HepG2 (cell line): Measurements from ENCODE around the gene CADM2. TPM values are rescaled to one million over a fixed set of nuclear protein-coding genes. Genes with fewer than 3 reads are reported as not detected.

ENCODE experiments used
- CC2D1A ChIP-seq: sonication (generic); formaldehyde crosslinking; IDR thresholded peaks from 2 replicates; pipeline ENCODE4 v1.8.1; 2023; ENCODE audit warnings: mild to moderate bottlenecking, missing genetic modification reagents
- GATAD2A ChIP-seq: IDR thresholded peaks from 2 replicates; pipeline ENCODE4 v1.6.1; 2016
- GLMP ChIP-seq: sonication (generic); formaldehyde crosslinking; IDR thresholded peaks from 2 replicates; pipeline ENCODE4 v1.9.0; 2021; ENCODE audit warnings: missing genetic modification reagents, mild to moderate bottlenecking, borderline replicate concordance
- GPN1 ChIP-seq: sonication (generic); formaldehyde crosslinking; IDR thresholded peaks from 2 replicates; pipeline ENCODE4 v1.5.1; 2020; ENCODE audit warnings: missing genetic modification reagents, borderline replicate concordance
- HMG20A ChIP-seq: IDR thresholded peaks from 2 replicates; pipeline ENCODE4 v1.6.1; 2016; ENCODE audit warnings: borderline replicate concordance
- JDP2 ChIP-seq: sonication (generic); formaldehyde crosslinking; IDR thresholded peaks from 2 replicates; pipeline ENCODE4 v1.8.1; 2022; ENCODE audit warnings: missing genetic modification reagents, borderline replicate concordance
- MBD4 ChIP-seq: IDR thresholded peaks from 2 replicates; pipeline ENCODE4 v1.6.1; 2012; ENCODE audit warnings: low read length, inconsistent platforms, borderline replicate concordance
- MNT ChIP-seq: fragments of 450-650 bp; IDR thresholded peaks from 2 replicates; pipeline ENCODE4 v1.6.1; 2016
- NR0B2 ChIP-seq: sonication (generic); formaldehyde crosslinking; IDR thresholded peaks from 2 replicates; pipeline ENCODE4 v1.4.0; 2020; ENCODE audit warnings: mild to moderate bottlenecking, missing genetic modification reagents
- ONECUT2 ChIP-seq: sonication (generic); formaldehyde crosslinking; IDR thresholded peaks from 2 replicates; pipeline ENCODE4 v1.4.0; 2020; ENCODE audit warnings: missing genetic modification reagents
- PHF20 ChIP-seq: sonication (generic); formaldehyde crosslinking; IDR thresholded peaks from 2 replicates; pipeline ENCODE4 v1.5.0; 2020; ENCODE audit warnings: mild to moderate bottlenecking, missing genetic modification reagents
- PRDM10 ChIP-seq: sonication (generic); formaldehyde crosslinking; IDR thresholded peaks from 2 replicates; pipeline ENCODE4 v1.4.0; 2020; ENCODE audit warnings: low read depth, missing genetic modification reagents
- REL ChIP-seq: sonication (generic); formaldehyde crosslinking; conservative IDR thresholded peaks from 2 replicates; pipeline ENCODE4 v1.8.0; 2022; ENCODE audit warnings: mild to moderate bottlenecking, missing genetic modification reagents, moderate library complexity
- SRSF1 ChIP-seq: fragments of 200-400 bp; formaldehyde crosslinking; optimal IDR thresholded peaks from 2 replicates; pipeline ENCODE3; 2017; ENCODE audit warnings: mild to moderate bottlenecking, low read depth, low read length, moderate library complexity
- TCF7L2 ChIP-seq: IDR thresholded peaks from 2 replicates; pipeline ENCODE4 v1.6.1; 2011; ENCODE audit warnings: mild to moderate bottlenecking, low read depth, low read length, moderate library complexity
- TOE1 ChIP-seq: sonication (generic); formaldehyde crosslinking; IDR thresholded peaks from 2 replicates; pipeline ENCODE4 v1.4.0; 2020; ENCODE audit warnings: mild to moderate bottlenecking, missing genetic modification reagents
- ZNF670 ChIP-seq: sonication (generic); formaldehyde crosslinking; IDR thresholded peaks from 2 replicates; pipeline ENCODE4 v1.8.0; 2022; ENCODE audit warnings: mild to moderate bottlenecking, missing genetic modification reagents, borderline replicate concordance
- ZNF703 ChIP-seq: sonication (generic); formaldehyde crosslinking; IDR thresholded peaks from 2 replicates; pipeline ENCODE4 v1.5.1; 2020; ENCODE audit warnings: missing genetic modification reagents, mild to moderate bottlenecking, moderate library complexity, borderline replicate concordance
- ZNF761 ChIP-seq: sonication (generic); formaldehyde crosslinking; conservative IDR thresholded peaks from 2 replicates; pipeline ENCODE4 v1.4.0; 2020; ENCODE audit warnings: mild to moderate bottlenecking, missing genetic modification reagents
- polyA plus RNA-seq, 8 experiments: library from polyadenylated mRNA; depleted of rRNA in 3 of 8; stranded (reverse) in 7 of 8; unstranded in 1 of 8; fragments of >200 nt; fragmentation: Illumina TruSeq in 4 of 8; extraction: Trizol in 4 of 8; gene quantifications; 2 replicates each; pipeline versions ENCODE4 v1.2.1 to v1.2.3, GENCODE V29; 2011 to 2016; ENCODE audit warnings: low read depth in 4 of 8, missing spikeins in 1 of 8, mixed read lengths in 1 of 8; ENCODE audit not compliant: insufficient read depth in 1 of 8
- total RNA-seq, 5 experiments: library from RNA; depleted of rRNA; stranded (reverse); fragments of >200 nt; fragmentation: Illumina TruSeq; extraction: Trizol; gene quantifications; 2 replicates each; pipeline ENCODE4 v1.2.3, GENCODE V29; 2016; ENCODE audit warnings: low read depth in 1 of 5
- TF ChIP-seq, protein P1 (sequence below): sonication (generic); formaldehyde crosslinking; IDR thresholded peaks from 2 replicates; pipeline ENCODE4 v1.8.0; 2022; ENCODE audit warnings: mild to moderate bottlenecking, missing genetic modification reagents, moderate library complexity
- TF ChIP-seq, protein P2 (sequence below): sonication (generic); formaldehyde crosslinking; IDR thresholded peaks from 2 replicates; pipeline ENCODE4 v1.4.0; 2020; ENCODE audit warnings: missing genetic modification reagents

Gene CADM2
- total and polyA plus RNA-seq, 2 of the 13 experiments (the other 11 are each of a cell fraction or from before 2014, with no cell fraction given): not detected

DNA sequence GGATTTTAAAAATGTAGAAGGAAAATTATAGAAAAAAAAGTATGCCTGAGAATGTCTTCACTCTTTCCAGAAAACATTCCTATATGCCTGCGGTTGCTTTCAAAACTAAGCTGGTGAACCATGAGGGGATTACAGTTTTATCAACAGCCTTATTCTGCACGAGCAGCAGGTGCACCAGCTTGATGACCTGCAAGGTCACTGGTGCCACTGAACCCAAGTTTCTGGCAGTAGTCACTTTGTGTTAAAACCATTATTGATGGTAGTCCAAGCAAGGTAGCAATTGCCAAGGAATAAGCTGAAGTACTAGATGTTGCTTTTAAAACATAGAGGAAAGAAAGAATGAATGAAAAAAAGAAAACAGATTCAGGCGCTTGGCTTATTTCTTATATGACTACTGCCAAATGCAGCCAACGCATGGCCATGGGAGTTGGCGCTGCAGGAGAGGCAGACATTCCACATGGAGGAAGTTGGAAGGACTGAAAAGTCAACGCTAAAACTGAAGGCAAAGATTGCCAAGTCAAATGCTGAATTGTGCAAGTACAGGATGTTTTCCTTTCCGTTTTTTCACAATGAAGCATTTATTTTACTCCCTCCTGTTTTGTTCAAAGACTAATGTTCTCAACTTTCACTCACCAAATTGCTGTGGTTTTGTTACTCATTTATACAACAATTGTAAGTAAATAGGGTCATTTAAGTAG is 601.4 kb downstream of the CADM2 start (continued):
- TF ChIP-seq MBD4 (no peak), MNT (no peak), SRSF1 (no peak), GLMP (CRISPR knock-in tag) (no peak), ZNF761 (CRISPR knock-in tag) (no peak), GPN1 (CRISPR knock-in tag) (no peak), TOE1 (CRISPR knock-in tag) (no peak), JDP2 (no peak), HMG20A (CRISPR knock-in tag) (peak; percentile 38; the same call in 1 of the 2 replicates), ZNF670 (no peak), ONECUT2 (CRISPR knock-in tag) (no peak), NR0B2 (CRISPR knock-in tag) (no peak), TCF7L2 (no peak), PRDM10 (CRISPR knock-in tag) (no peak), PHF20 (no peak), CC2D1A (CRISPR knock-in tag) (no peak), GATAD2A (CRISPR knock-in tag) (no peak; the same call in 1 of the 2 replicates), ZNF703 (no peak), REL (CRISPR knock-in tag) (no peak)
- TF ChIP-seq, protein P1, sequence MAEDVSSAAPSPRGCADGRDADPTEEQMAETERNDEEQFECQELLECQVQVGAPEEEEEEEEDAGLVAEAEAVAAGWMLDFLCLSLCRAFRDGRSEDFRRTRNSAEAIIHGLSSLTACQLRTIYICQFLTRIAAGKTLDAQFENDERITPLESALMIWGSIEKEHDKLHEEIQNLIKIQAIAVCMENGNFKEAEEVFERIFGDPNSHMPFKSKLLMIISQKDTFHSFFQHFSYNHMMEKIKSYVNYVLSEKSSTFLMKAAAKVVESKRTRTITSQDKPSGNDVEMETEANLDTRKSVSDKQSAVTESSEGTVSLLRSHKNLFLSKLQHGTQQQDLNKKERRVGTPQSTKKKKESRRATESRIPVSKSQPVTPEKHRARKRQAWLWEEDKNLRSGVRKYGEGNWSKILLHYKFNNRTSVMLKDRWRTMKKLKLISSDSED: no peak
- TF ChIP-seq, protein P2, sequence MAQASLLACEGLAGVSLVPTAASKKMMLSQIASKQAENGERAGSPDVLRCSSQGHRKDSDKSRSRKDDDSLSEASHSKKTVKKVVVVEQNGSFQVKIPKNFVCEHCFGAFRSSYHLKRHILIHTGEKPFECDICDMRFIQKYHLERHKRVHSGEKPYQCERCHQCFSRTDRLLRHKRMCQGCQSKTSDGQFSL (CRISPR knock-in tag): no peak
